H54 (cell line): ENCODE measurements around the gene ADSL.

Experiments used
- DNase-seq: peaks from one replicate; pipeline ENCODE4 v3.0.0; 2011; ENCODE audit warnings: low spot score, mixed read lengths; ENCODE audit not compliant: insufficient read length
- FAIRE-seq: peaks from 3 replicates; lab custom pipeline; 2011; peaks lifted over from hg19 to GRCh38; lab: Jason Lieb, UNC
- POLR2A ChIP-seq: IDR thresholded peaks from 2 replicates; pipeline ENCODE4 v1.6.1; 2011; ENCODE audit warnings: low read depth, mild to moderate bottlenecking, low read length

ADSL gene

DNA sequence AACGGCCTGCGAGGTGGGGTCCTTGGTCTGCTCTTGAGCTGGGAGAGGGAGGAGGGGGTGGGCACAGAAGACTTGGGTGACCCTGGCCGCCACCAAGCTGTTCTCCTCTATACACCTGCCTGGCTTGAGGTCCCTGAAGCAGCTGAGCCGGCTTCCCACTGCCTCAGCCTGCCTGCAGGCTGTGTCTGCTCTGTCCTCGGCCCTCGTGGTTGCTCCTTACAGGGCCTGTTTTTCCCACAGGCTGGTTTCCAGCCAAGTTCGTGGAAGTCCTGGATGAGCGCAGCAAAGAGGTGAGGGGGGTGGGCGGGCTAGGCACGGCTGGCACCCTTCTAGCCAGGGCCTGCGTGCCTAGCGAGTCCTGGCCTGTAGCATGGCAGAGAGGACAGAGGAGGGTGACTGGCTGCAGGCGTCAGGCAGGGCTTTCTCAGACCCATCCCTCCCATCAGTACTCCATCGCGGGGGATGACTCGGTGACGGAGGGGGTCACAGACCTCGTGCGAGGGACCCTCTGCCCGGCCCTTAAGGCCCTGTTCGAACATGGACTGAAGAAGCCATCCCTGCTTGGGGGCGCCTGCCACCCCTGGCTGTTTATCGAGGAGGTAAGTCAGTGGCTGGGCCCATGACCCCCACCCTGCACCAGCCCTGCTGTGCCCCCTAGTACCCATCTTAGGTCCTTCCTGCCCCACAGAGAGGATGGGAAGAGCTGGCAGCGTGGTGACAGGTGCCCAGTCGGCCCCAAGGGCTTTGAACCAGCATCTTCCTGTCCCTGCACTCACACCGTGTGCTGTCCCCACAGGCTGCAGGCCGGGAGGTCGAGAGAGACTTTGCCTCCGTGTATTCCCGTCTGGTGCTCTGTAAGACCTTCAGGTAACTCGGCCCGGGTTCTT, 61.8 kb downstream of the ADSL start:
- DNase-seq (no peak), FAIRE-seq (no peak)
- no peak for TF ChIP-seq POLR2A

DNA sequence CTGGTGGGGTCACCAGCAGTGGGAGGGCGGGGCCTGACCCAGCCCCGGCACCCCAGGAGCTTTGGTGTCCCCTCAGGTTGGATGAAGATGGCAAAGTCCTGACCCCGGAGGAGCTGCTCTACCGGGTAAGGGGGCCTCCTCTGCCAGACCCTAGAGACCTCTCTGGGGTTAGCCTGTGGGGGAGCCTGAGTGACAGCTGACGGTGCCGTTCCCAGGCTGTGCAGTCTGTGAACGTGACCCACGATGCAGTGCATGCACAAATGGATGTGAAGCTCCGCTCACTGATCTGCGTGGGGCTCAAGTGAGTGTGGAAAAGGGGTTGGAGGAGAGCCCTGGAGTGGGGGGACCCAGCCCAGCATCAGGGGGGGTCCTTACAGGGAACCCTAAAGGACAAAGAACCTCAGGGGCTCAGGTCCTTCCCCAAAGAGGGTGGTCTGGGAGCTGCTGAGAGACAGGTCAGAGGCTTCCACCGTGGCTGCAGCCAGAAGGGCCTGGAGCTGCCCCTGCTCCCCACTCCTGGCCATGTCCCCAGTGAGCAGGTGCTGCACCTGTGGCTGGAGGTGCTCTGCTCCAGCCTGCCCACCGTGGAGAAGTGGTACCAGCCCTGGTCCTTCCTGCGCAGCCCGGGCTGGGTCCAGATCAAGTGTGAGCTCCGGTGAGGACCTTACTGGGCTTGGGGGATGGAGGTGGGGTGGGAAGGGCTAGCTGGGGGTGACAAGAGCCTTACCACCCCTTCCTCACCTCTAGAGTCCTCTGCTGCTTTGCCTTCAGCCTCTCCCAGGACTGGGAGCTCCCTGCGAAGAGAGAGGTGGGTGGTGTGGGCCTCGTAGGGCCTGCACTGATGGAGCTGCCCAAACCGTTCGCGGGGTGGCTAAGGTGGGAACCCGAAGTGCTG, 62.7 kb downstream of the ADSL start:
- no peak for TF ChIP-seq POLR2A
- no peak for FAIRE-seq
- DNase-seq, result no peak

DNA sequence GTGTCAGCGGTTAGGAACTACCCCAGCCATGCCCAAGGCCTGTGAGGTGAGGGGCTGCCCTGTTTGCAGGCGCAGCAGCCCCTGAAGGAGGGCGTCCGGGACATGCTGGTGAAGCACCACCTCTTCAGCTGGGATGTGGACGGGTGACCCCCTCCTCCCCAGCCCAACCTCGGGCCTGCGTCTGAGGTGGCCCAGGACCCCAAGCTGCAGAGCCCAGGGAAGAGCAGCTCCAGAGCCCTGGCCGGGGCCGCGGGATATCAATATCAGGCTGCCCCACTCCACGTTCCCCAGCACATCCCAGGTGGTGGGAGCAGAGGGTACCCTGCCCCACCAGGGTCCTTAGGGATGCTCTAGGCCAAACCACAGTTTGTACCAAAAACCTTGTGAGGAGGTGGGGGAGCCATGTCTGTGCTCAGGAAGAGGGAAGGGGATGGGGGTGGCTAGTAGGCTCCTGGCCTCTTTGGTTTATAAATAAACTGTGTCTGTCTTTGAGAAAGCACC, 63.4 kb downstream of the ADSL start:
- FAIRE-seq (no peak), DNase-seq (no peak)
- no peak for TF ChIP-seq POLR2A

DNA sequence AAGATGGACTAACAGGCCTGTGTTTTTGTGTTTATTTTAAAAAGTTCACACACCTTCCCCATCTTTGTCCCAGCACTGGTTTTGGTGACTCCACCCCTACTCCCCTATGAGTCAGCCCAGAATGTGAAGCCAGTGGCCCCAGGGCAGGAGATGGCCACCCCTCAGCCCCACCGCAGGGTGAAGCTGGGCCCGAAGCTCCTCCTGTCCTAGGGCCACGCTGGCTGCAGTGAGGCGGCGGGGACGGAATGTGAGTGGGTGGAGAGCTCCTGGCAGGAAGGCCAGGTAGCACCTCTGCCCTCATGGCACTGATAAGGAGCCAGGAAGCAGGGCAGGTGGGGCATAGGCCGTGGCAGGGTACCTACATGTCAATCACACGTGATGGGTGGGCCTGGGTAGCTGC, 64.0 kb downstream of the ADSL start:
- peak; percentile 35 for DNase-seq
- no peak for TF ChIP-seq POLR2A
- no peak for FAIRE-seq

DNA sequence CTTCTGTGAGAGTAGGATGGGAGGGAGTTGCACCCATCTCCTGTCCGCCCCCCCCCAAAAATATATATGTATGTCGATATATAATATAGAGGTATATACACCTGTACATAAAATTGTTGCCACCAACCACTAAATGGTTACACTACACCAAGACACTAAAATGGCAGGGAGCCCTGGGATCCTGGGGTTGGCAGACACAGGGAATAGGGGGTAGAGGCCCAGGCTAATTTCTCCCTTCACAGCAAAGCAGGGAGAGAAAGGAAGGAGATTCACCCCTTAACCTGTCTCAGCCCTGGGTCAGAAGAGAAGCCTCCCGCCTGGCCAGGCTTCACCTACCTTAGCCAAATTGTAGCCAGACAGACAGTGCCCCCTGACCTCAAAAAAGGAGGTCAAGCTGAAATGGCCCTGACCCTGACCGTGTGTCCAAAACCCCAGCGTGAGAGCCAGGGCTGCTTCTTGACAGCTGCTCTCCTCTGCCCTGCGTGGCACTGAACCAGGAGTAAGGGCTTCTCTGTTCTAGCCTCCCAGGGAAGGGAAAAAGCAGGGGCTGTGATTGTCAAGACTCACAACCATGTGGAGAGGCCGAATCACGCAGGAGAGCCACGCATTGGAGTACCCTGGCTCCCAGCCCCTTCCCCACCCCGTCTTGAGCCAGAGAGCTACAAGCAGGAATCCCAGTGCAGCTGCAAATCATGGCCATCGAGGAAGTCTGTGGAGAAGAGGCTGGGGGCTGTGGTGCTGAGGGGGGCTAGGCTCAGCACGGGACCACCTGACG, 64.6 kb downstream of the ADSL start:
- TF ChIP-seq POLR2A, result no peak
- FAIRE-seq (no peak), DNase-seq (no peak)

DNA sequence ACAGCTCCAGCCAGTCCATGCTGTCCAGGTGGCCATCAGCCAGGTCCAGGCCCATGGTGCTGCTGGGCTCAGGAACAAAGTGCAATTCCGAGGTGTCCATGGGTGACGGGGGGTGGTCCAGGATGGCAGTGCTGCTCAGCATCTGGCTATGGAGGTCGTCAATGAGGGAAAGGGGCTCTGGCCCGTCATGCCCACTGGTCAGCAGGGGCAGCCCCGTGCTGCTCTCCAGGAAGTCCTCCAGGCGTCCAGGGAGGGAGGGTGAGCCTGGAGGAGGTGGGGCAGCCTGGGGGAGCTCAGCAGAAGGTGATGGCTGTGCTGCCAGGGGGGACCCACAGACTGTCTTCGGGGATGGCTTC, 65.2 kb downstream of the ADSL start:
- TF ChIP-seq POLR2A, result no peak
- no peak for FAIRE-seq

DNA sequence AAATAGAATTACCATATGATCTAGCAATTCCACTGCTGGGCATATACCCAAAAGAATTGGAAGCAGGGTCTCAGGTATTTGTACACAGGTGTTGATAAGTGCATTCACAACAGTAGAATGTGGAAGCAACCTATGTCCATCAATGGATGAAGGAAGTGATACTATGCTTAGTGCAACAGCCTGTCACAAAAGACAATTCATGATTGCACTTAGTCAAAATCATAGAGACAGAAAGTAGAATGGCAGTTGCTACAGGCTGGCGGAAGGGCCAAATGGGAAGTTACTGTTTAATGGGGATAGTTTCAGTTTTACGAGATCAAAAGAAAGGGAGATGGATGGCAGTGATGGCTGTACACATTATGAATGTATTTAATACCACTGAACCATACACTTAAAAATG, 66.1 kb downstream of the ADSL start:
- DNase-seq, result no peak
- no peak for FAIRE-seq
- TF ChIP-seq POLR2A, result no peak

More for the DNA sequence above, 65.2 kb downstream of the ADSL start:
- DNase-seq, result no peak

DNA sequence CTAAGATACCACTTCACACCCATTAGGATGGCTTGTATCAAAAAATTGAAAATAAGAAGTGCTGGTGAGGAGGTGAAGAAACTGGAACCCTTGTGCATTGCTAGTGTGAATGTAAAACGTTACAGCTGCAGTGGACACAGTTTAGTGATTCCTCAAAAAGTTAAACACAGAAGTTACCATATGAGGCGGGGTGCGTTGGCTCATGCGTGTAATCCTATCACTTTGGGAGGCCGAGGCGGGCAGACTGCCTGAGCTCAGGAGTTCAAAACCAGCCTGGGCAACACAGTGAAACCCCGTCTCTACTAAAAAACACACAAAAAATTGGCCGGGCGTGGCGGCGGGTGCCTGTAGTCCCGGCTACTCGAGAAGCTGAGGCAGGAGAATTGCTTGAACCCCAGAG, 67.6 kb downstream of the ADSL start:
- FAIRE-seq (no peak), DNase-seq (no peak)
- no peak for TF ChIP-seq POLR2A

DNA sequence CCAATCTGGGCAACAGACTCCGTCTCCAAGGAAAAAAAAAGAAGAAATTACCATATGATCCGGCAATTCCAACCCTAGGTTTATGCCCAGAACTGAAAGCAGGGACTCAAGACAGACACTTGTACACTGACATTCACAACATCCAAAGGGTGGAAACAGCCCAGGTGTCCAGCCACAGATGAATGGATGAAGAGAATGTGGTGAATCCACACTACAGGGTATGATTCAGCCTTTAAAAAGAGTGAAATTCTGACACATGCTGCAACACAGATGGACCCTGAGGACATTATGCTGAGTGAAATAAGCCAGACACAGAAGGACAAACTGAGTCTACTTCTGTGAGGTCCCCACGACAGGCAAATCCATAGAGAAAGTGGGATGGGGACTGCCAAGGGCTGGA, 68.0 kb downstream of the ADSL start:
- no peak for TF ChIP-seq POLR2A
- DNase-seq, result no peak
- FAIRE-seq, result no peak

DNA sequence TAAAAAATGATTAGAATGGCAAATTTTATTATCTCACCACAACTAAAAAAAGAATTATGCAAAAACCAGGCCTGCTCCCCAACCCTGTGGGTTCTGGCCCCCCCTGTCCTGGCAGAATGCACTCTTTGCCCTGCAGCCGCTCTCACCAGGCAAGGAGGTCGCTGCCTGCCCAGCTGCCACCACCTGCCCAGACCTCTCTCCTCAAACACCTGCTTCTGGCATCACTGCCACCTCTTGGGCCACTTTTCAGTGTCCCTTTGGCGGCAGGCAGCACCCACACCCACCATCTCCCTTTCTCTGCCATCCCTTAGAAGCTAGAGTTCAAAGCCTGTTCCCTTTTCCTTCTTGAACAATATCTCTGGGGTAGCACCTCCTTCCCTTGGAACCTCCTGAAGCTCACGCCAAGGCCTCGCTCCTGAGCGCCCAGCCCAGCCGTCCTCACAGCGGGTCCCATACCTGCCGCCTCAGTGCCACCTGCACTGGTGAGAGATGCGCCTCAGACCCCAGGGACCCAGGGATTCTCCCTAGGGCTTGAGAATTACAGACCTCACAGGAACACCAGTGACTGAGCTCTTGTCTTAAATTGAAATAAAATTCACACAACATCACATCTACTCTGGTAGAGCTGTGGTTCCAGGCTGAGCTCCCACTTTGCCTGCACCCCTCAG, 68.7 kb downstream of the ADSL start:
- no peak for TF ChIP-seq POLR2A
- DNase-seq, result no peak
- FAIRE-seq, result no peak

DNA sequence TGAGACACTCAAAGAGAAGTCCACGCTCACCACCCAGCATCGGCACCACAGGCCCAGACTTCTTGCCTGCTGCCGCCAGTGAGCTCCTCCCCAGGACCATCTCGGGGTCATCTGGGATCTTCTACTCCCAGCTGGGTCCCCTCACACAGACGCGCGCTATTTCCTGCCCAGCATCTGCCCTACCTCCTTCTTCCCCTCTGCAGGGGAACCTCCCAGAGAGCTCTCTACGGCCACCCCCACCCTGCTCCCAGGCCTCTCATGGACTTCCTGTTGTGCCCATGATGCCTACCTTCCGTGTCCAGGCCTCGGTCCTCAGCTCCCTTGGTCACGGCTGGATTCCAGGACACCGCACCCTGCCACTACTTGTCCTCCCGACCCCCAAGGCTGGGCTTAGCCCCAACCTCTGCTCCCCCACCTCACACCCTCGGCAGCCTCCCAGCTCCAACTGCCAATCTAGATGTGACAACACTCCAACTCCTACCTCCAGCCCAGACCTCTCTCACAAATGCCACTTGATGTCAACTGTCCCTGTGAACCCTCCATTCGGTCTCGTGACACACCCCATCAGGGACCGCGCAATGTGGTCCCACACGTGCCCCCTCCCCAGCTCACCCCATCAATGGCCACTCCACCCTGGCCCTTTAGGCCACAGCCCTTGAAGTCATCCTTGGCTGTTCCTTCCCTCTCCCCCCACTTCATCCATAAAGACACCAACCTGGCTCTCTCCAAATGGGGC, 69.4 kb downstream of the ADSL start:
- TF ChIP-seq POLR2A, result no peak
- no peak for DNase-seq
- no peak for FAIRE-seq

DNA sequence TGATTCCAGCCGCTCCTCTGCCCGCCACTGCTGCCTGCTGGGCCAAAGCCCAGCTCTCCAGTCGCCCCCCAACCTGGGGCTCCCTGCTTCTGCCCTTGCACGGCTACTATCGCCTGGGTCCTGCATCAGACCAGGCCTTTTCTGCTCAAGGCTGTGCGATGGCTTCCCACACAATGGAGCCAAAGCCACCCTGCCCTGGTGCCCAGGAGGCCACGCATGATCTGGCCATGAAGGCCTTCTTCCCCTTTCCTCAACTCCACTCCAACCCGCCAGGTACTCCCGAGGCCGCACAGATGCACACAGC, 69.9 kb downstream of the ADSL start:
- no peak for FAIRE-seq
- no peak for TF ChIP-seq POLR2A
- DNase-seq, result no peak
